Ramos (cell line): ENCODE results near the gene ASIC1.
"Not testable (repeated sequence)": the region's sequence is repeated elsewhere in the genome, so short reads cannot be mapped to it uniquely, and the experiment has no call there.

Experiments used
- in situ Hi-C: fragments of 300-500 bp; cut with MboI; formaldehyde crosslinking; loops from one replicate; pipeline ENCODE4 v1.14.3; 2022; ENCODE audit warnings: low sequenced_read_pairs; ENCODE audit not compliant: unreplicated experiment

ASIC1 gene

GRCh38 chr12:50057000-50057841 lies at the start of gene ASIC1:
TSS of gene ASIC1 (plus strand) at chr12:50057596. CDS start at chr12:50058767, 1,171 bp downstream.
- in situ Hi-C loops: loop anchor here (5.0 kb wide), 1 partner anchor 90 kb away; no protein-coding TSS in a partner anchor

GRCh38 chr12:50013361-50014147 lies 43.8 kb upstream of the ASIC1 start:
- in situ Hi-C loops: no loop called here

DNA sequence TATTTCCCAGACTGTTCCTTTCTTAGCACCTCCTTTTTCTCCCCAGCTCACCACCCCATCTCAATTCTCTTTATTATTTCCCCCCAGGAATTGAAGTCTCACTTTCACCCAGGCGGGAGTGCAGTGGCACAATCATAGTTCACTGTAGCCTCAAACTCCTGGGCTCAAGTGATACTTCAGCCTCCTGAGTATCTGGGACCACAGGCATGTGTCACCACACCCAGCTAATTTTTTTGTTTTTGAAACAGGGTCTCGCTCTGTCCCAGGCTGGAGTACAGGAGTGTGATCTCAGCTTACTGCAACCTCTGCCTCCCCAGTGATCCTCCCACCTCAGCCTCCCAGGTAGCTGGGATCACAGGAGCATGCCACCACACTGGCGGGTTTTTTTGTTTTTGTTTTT lies 43.1 kb upstream of the ASIC1 start:
- in situ Hi-C loops: no loop called here

GRCh38 chr12:50016501-50017475 lies 40.6 kb upstream of the ASIC1 start:
- in situ Hi-C loops: no loop called here

GRCh38 chr12:50017641-50018040 lies 39.8 kb upstream of the ASIC1 start:
- in situ Hi-C loops: no loop called here

DNA sequence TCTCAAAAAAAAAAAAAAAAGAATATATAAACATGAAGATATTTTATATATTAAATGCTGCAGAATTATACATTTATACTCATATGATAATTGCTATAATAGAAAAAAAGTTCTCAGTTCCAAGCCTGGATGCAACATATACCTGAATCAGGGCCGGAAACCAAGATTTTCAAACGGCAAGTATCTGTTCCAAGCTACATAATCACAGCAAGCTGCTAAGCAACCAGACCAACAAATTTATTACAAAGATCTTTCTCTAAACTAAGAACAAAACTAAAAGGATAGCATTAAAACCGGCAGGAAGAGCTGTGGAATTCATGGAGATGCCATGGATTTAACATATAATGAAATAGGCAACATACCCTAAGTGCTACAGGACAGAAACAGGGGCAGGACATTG lies 39.2 kb upstream of the ASIC1 start:
- in situ Hi-C loops: no loop called here

DNA sequence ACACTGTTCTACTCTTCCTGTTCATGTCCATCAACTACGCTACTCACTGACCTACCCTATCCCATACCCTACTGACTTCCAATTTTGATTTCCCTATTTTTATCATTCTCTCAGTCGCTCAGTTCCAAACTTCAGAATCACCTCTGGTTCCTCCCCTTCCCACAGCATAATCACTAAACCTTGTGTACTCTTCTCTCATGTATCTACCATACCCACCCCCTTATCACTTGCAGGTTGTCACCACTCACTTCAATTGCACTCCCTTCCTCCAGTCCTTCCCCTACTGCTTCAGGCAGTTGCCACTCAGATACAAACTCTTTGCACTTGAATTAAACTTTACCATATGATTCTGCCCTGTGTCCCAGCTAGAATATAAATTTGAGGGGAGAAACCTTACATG lies 38.4 kb upstream of the ASIC1 start:
- in situ Hi-C loops: no loop called here

DNA sequence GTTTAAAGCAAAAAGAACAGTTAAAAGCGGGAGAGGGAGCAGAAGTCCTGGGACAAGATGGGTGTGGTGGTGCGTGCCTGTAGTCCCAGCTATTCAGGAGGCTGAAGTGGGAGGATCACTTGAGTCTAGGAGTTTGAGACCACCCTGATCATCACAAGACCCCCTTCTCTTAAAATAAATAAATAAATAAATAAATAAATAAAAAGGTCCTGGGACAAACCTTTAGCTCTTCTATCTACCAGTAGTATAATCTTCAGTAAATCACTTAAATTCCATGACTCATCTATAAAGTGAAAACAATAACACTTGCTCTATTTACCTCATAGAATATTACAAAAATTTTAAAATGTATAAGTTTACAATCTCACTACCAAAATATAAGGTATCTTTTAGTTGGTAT lies 37.9 kb upstream of the ASIC1 start:
- in situ Hi-C loops: no loop called here

- in situ Hi-C loops: no loop called here
These were observed 36.4 kb upstream of the ASIC1 start for GRCh38 chr12:50021031-50021430.

DNA sequence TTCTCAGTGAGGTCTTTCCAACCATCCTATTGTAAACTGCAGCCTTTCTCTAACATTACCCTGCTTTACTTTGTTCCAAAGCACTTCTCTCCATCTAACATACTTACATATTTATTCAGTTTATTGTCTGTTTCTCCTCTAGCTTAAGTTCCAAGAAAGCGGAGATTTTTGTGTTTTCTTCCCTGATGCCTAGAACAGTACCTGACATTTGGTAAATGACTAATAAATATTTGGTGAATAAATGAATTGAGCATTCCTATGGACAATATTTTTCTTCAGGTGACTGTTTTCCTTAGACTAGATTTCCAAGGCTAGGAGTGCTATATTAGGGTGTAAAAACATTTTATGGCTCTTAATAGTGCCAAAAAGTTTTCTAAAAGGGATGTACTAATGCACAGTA lies 34.5 kb upstream of the ASIC1 start:
- in situ Hi-C loops: no loop called here

DNA sequence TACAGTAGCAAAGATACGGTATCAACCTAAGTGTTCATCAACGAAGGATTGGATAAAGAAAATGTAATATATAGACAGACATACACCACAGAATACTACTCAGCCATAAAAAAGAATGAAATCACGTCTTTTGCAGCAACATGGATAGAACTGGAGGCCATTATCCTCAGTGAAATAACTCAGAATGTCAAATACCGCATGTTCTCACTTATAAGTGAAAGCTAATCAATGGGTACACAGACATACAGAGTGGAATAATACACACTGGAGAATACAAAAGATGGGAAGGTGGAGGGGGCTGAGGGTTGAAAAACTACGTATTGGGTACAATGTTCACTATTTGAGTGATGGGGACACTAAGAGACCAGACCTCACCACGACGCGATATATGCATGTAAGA lies 33.2 kb upstream of the ASIC1 start:
- in situ Hi-C loops: no loop called here

DNA sequence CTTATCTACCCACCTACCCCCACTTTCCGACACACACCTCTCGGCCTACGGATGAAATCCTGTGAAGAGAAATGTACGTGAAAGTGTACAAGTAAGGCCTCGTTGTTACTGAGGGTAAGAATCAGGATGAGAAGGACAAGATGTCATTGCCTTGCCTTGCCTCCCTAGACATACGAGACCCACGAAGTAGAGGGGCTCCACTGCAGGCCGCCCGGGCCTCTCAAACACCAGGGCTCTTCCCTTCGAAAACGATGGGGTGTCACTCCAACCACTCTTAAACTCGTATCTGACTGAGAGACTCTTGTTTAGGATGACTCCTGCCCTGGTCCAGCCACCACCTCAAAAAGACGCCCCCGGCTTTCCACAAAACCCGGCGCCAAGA lies 32.6 kb upstream of the ASIC1 start:
- in situ Hi-C loops: no loop called here

DNA sequence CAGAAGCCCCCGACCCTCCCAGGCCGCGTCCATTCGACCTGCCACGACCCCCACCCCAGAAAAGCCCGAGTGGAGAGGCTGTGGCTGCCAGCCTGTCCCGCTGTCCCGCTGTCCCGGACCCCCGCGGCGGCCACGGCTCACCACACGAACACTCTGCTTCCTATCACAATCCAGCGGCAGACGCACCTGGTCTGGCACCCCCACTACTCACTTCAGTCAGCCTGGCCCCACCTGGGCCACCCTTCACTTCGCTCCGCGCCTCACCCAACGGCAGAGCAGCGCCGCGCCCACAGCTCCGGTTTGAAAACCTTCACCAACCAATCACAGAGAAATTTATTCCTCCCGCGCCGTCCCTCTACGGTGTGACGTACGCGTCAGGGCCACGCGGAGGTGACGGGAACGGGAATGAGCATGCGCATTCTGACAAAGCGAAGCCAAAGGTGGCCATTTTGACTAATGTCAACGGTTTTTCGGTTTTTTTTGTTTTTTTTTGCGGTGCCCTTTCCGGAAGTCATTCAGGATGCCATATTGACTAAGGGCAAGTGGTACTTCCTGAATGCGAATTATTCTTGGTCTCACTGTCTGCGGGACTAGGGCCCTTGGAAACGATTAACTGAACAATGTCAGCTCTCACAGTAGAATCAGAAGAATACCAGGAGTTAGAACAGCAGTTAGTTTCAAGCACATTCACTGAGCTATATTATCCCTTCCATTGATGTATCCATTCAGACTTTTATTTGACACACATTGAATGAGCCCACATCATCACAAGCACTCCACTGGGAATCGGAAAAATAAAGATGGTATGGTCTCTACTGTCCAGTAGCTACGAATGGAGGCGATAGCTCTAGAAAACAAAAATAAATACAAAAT lies 32.0 kb upstream of the ASIC1 start, which contains the start of gene RACGAP1:
Gene RACGAP1 (minus strand): TSS at position 308 of the 873 bp plus-strand sequence. CDS start 8,779 bp downstream, outside the sequence.
- in situ Hi-C loops: no loop called here

DNA sequence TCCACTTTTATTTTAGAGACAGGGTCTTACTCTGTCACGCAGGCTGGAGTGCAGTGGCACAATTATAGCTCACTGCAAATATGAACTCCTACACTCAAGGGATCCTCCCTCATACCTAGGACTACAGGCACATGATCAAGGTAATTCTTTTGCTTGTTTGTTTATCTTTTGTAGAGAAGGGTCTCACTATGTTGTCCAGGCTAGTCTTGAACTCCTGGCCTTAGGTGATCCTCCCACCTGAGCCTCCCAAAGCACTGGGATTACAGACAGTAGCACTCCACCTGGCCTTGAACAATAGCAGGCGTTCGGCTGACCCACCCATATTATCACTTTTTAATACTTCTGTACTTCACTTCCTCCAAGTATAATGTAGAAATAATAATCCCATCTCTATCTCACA lies 30.7 kb upstream of the ASIC1 start:
- in situ Hi-C loops: no loop called here

DNA sequence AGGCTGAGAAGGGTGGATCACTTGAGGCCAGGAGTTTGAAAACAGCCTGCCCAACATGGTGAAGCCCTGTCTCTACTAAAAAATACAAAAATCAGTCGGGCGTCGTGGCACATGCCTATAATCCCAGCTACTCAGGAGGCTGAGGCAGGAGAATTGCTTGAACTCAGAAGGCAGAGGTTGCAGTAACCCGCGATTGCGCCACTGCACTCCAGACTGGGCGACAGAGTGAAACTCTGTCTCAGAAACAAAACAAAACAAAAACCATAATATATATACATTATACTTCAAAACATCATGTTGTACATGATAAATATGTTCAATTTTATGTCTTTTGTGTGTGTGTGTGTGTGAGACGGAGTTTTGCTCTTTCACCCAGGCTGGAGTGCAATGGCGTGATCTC lies 26.9 kb upstream of the ASIC1 start:
- in situ Hi-C loops: not testable (repeated sequence)

GRCh38 chr12:50032515-50032853 lies 24.9 kb upstream of the ASIC1 start:
- in situ Hi-C loops: no loop called here

DNA sequence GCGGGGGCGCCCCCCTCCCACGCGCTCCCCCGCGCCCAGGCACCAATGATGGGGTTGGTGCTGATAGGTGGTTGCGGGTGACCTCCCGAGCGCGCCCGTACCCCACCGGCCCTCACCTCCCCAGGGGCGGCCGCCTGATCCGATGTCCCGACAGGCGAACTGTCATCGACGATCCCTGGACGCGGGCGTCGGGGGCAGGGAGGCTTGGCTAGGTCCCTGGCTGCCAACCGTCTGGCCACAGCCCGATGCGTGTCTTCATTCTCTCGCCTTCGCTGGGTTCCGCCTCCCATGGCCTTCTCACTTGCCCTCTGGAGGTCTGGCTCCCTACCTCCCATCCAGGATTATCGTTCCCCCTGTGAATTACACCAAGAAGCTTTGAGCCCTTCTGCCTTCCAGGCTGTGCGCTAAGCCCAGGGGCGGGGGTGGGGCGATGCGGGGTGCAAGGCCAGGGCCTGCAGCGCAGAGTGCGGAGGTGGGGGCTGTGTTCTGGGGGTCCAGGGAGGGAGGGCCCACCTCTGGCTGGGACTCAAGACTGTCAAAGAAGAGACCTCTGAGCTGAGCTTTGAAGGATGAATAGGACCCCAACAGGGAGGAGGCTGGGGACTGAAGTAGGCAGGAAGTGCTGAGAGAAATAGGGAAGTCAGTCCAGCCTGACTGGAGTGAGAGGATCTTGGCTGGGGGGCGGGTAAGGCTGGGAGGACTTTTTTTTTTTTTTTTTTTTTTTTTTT lies 24.4 kb upstream of the ASIC1 start:
- in situ Hi-C loops: no loop called here

- in situ Hi-C loops: no loop called here
These were observed 19.1 kb upstream of the ASIC1 start for GRCh38 chr12:50038336-50038735.
